ENCODE measurements around the gene EFCAB3.
A peak's percentile ranks its signal among the peaks of the same experiment; 100 is the strongest.
"Not testable (repeated sequence)": the region's sequence is repeated elsewhere in the genome, so short reads cannot be mapped to it uniquely, and the experiment has no call there.

EFCAB3 gene

DNA sequence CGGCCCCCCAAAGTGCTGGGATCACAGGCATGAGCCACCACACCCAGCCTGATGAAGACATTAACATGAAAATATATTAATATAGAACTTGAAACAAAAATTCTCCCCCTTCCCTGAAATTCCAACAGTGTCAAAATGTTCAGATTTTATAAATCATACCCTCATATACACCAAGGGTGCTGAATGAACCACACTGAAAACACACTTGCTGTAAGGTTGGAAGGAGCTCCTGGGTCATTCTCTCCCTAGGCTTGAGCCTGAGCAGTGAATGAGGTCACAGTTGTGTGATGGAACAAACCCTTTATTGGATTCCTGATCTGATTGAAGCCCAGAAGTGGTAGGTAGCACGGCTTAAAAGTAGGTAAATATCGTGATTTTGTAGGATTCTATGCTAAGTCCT, at the start of gene EFCAB3:
TSS of gene EFCAB3 (plus strand) at position 301 of the 400 bp plus-strand sequence. CDS start 2,427 bp downstream, outside the sequence.
- no peak for DNase-seq (ENCODE audit: low spot score)

DNA sequence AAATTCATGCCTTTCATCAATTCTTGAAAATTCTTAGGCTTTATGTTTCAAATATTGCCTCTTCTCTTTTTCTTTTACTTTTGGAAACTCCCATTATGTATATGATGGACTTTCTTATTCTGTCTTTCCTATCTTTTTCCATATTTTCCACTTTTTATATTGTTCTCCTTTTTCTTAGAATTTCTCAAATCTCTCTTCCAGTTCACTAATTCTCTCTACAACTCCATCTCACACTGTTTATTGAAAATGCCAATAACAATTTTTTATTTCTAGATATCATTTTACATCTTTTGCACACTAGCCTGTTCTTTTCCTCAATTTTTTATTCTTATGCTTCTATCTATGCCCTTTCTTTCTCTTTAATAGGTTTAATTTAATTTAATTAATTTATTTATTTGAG, 43.8 kb upstream of the EFCAB3 start:
- DNase-seq (ENCODE audit: low spot score), result no peak

DNA sequence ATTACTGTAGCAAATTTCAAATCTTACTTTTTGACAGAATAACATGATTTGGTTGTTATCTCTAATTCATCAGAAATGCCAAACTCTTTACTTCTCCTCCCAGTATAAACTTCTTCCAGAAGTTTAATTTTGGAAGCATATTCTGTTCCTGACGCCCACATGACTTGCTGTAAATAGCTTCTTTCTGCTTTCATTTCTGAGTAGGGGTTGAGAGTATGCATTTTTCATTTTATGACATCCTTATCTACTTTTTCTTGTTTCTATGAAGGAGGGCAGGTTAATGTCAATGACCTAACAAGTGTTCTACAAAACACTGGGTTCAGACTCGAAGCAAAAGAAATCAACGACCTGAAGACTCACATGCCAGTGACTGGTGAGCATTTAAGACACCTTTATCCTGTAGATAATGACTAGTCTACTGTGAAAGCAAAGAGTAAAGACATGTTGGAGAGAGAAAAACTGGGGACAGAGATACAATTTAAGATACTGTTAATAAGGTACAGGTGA, 36.5 kb upstream of the EFCAB3 start:
- no peak for DNase-seq (ENCODE audit: low spot score)

GRCh38 chr17:62351176-62351575, 29.2 kb upstream of the EFCAB3 start:
- no peak for DNase-seq (ENCODE audit: low spot score)

- no peak for DNase-seq (ENCODE audit: low spot score)
Measured at GRCh38 chr17:62366191-62366590, 14.2 kb upstream of the EFCAB3 start.

GRCh38 chr17:62381561-62381960, 1.2 kb downstream of the EFCAB3 start:
- no peak for DNase-seq (ENCODE audit: low spot score)

DNA sequence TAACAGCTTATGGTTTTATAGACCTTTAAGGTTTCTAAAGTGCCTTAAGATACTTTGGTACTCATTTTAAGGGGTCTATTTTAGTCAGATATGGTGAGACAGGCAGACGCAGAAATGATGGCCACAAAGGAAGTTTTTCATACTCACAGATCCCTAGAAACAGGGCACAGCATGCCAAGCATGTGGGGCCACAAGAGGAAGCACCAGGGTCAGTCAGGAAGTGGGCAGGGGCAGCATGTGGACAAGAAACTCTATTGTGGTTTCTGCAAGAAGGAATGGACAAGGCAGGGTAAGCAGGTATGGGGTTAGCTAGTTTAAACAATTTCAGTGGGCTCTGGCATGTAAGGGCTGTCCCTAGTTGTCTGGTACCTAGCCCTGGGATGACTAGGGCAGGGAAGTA, 8.5 kb downstream of the EFCAB3 start:
- peak; percentile 14 for DNase-seq (ENCODE audit: low spot score)

GRCh38 chr17:62392908-62393307, 12.6 kb downstream of the EFCAB3 start:
- DNase-seq (ENCODE audit: low spot score), result no peak

GRCh38 chr17:62398891-62399290, 18.5 kb downstream of the EFCAB3 start:
- no peak for DNase-seq (ENCODE audit: low spot score)

DNA sequence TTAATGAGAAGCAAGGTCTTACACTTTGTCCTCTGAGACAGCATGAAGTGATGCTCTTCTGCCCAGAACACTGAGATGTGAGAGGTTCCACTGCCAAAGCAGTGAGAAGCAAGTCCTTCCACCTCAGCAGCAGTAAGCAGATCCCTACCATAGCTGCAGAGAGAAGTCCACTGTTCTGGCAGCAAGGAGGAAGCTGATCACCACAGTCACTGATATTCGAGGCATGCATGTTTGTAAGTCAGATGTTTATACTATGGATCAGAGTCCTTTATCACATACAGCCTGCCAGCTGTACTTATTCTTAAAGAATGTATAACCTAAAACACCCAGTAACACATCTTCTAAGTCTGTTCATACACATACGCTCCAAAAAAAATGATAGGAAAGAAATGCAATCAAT, 25.1 kb downstream of the EFCAB3 start:
- DNase-seq (ENCODE audit: low spot score), result no peak

GRCh38 chr17:62413090-62413489, 32.7 kb downstream of the EFCAB3 start:
- DNase-seq (ENCODE audit: low spot score), result not testable (repeated sequence)

DNA sequence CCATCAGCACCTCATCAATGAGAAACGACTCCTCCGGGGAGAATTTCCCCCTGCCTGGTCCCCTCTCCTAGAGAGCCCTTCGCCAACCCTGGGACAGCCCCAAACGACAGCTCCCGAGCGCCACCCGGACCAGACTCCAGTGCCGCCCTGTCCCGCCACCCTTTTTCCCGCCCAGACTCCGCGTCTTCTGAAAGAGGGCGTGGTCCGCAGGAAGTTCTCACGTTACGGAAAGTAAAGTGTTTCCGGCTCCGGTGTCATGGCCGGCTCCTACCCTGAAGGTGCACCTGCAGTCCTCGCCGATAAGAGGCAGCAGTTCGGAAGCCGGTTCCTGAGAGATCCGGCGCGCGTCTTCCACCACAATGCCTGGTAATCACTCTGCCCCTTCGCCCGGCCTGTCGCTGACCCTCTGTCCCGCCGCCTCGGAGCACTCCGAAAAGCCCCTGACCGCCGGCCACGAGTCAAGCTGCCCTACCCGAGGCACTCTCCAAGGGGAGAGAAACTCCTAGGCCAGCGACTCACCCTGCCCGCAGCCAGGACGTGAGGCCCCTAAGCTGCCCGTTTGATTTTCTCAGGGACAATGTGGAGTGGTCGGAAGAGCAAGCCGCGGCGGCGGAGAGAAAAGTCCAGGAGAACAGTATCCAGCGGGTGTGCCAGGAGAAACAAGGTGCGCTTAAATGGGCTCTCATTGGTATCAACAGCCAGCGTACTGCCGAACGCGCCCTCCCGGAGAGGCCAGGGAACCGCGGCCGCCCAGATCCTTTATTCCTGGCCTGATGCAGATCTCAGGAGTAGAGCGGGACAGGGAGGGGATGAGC, 43.5 kb downstream of the EFCAB3 start, which contains the start of gene METTL2A:
TSS of gene METTL2A (plus strand) at position 251 of the 815 bp plus-strand sequence. CDS start at position 257, 6 bp downstream.
- DNase-seq (ENCODE audit: low spot score), result peak; percentile 89

DNA sequence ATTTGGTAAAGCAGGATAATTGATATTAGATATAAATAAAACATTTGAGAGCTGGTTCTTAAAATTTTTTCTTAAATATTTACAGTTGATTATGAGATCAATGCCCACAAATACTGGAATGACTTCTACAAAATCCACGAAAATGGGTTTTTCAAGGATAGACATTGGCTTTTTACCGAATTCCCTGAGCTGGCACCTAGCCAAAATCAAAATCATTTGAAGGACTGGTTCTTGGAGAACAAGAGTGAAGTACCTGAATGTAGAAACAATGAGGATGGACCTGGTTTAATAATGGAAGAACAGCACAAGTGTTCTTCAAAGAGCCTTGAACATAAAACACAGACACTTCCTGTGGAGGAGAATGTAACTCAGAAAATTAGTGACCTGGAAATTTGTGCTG, 45.9 kb downstream of the EFCAB3 start:
- not testable (repeated sequence) for DNase-seq (ENCODE audit: low spot score)

DNA sequence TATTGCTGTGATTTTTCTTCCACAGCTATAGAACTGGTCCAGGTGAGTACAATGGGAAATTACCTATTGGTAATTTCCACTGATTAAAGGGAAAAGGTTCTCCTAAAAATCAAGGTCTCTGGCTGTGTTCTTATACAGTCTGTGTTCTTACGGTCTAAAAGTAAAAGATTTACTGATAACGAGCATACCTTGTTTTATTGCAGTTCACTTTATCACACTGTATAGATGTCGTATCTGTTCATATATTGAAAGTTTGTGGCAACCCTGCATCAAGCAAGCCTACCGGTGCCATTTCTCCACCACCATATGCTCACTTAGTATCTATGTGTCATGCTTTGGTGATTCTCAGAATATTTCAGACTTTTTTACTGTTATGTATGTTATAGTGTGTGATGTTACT, 54.9 kb downstream of the EFCAB3 start:
- DNase-seq (ENCODE audit: low spot score), result not testable (repeated sequence)

DNA sequence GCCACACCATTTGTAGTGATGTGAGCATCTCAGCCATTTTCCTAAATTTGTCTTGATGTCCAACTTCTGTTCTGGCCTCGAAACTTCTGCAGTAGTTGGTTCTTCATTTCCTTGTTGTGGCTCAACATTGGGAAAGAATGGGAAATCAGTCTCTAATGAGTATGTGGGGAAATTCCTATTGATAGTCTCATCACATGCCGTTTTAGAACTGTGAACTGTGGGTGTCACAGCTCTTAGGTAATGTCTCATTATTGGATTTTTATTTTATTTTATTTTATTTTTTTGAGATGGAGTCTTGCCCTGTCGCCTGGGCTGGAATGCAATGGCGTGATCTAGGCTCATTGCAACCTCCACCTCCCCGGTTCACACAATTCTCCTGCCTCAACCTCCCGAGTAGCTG, 60.8 kb downstream of the EFCAB3 start:
- DNase-seq (ENCODE audit: low spot score), result not testable (repeated sequence)

DNA sequence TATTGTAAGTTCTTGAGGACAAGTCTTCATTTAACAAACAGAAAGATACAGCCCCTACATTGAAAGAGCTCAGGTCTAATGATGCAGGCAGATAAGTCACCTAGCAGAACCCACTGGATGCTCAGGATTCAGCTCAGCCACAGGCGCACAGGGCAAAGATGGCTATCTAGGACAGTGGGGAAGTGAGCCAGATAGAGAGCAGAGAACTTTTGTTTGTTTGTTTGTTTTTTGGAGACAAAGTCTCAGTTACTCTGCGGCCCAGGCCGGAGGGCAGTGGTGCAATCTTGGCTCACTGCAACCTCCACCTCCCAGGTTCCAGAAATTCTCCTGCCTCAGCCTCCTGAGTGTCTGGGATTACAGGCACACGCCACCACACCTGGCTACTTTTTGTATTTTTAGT, 63.7 kb downstream of the EFCAB3 start:
- no peak for DNase-seq (ENCODE audit: low spot score)

DNA sequence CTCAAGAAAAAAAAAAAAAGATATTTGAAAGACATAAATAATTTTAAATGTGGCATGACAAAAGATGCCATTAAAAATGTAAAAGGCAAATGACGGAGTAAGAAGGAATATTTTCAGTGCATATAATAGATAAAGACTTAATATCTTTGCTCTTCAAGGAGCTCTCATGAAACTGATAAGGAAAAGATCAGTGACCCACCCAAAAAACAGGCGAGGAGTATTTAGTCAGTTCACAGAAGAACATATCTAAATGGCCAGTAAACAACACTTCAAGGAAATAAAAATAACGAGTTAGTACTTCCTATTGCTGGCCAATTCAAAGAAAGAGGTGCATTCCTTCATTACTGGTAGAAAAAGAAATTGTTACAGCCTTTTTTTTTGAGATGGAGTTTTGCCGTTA, 65.4 kb downstream of the EFCAB3 start:
- not testable (repeated sequence) for DNase-seq (ENCODE audit: low spot score)

GRCh38 chr17:62452195-62452594, 71.8 kb downstream of the EFCAB3 start:
- not testable (repeated sequence) for DNase-seq (ENCODE audit: low spot score)

GRCh38 chr17:62453041-62453440, 72.7 kb downstream of the EFCAB3 start:
- DNase-seq (ENCODE audit: low spot score), result not testable (repeated sequence)

DNA sequence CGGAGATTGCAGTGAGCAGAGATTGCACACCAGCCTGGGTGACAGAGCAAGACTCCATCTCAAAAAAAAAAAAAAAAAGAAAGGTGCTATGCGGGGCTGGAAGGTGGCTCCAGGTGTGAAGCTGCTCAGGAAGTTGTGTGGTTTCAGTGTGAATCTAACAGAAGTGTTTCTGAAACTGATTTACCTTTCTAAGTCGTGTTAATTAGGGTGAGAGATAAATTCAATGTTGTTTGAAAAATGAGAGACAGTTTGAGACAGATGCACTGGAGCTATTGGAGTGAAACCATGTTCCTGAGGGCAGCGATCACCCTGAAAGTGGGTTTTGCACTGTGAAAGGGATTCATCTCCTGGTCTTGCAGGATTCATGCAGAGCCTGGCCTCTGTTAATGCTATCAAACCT, 73.3 kb downstream of the EFCAB3 start:
- DNase-seq (ENCODE audit: low spot score), result not testable (repeated sequence)

- DNase-seq (ENCODE audit: low spot score), result peak; percentile 14
Measured at GRCh38 chr17:62454111-62454510, 73.8 kb downstream of the EFCAB3 start.

DNA sequence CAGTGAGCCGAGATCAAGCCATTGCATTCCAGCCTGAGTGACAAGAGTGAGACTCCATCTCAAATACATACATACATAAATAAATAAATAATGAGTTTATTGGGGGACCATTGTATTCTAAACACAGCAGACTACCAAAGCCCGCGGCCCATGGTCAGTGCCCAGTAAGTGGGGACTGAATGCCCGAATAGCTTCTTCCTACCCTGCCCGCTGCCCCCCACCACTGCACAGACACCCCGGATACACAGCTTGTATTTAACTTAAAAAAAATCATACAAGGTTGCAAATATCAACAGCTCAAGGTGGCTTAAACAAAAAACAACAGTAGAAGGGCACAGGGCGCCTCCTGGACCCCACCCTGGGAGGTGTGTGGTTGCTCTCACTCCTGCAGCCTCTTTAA, 75.7 kb downstream of the EFCAB3 start:
- DNase-seq (ENCODE audit: low spot score), result no peak

DNA sequence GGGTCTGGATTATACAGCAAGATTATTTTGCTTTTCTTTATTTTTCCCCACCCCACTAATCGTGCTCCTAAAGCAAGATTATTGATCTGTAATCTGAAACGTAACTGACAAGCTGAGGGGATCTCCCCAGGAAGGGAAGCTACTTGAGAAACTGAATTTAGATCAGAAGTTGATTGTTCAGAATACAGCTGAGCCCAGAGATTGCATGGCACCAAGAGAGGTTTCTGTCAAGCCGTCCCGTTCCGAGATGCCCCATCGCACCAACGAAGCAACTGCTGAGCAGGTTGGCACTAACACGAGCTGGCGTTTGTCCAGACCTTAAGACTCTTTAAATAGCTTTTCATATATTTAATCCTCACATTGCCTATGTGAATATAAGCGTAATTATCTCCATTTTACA, 78.1 kb downstream of the EFCAB3 start:
- not testable (repeated sequence) for DNase-seq (ENCODE audit: low spot score)

DNA sequence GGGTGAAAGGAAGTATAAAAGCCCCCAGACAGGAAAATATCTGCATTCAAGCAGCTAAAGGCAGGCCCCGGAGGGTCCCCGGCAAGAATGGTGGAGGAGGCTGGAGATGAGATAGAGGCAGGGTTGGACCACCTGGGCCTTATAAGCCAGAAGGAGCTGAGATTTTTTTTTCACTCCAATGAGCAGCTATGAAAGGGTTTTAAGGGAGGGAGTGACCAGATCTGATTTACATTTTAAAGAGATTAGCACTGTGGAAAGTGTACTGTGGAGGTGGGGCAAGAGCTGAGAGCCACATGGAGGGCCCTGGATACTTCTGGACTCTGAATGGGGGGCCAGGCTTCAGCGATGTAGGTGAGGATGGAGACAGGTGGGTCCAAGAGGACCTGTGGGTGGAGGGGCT, 84.1 kb downstream of the EFCAB3 start:
- not testable (repeated sequence) for DNase-seq (ENCODE audit: low spot score)

Measured in Ammon's horn (tissue), 1 donor.